ACC112 (cell line): ENCODE results near the gene PLA2G1B.

ENCODE experiments used
- H2AFZ ChIP-seq: fragments of 200-600 bp; sonication (generic); one replicate; pipeline ENCODE4 v1.6.0; 2017; ENCODE audit warnings: antibody characterized with exemption, low read length; ENCODE audit not compliant: unreplicated experiment
- H3K27ac ChIP-seq: fragments of 200-600 bp; sonication (generic); 2 replicates; pipeline ENCODE4 v1.5.1; 2014; ENCODE audit warnings: low read depth, mild to moderate bottlenecking, antibody characterized with exemption, low read length, moderate library complexity
- H3K27me3 ChIP-seq: fragments of 200-600 bp; sonication (generic); 2 replicates; pipeline ENCODE4 v1.6.1; 2014; ENCODE audit warnings: mild to moderate bottlenecking, antibody characterized with exemption, low read length, moderate library complexity, mixed read lengths; ENCODE audit not compliant: insufficient read depth
- H3K36me3 ChIP-seq: fragments of 200-600 bp; sonication (generic); 2 replicates; pipeline ENCODE4 v1.6.1; 2016; ENCODE audit warnings: mild to moderate bottlenecking, antibody characterized with exemption, low read length, moderate library complexity, mixed read lengths; ENCODE audit not compliant: insufficient read depth
- H3K4me1 ChIP-seq: fragments of 200-600 bp; sonication (generic); one replicate; pipeline ENCODE4 v1.6.1; 2016; ENCODE audit warnings: low read length, mixed read lengths; ENCODE audit not compliant: insufficient read depth, unreplicated experiment, control insufficient read depth
- H3K4me3 ChIP-seq: fragments of 200-600 bp; sonication (generic); 2 replicates; pipeline ENCODE4 v1.5.1; 2014; ENCODE audit warnings: mild to moderate bottlenecking, low read depth, low read length
- H3K79me2 ChIP-seq: fragments of 200-600 bp; sonication (generic); one replicate; pipeline ENCODE4 v1.6.0; 2016; ENCODE audit warnings: low read length; ENCODE audit not compliant: control insufficient read depth, unreplicated experiment, insufficient read depth

The PLA2G1B gene

GRCh38 chr12:120327593-120327992 is at the start of gene PLA2G1B:
PLA2G1B (minus strand) TSS chr12:120327779; CDS start chr12:120327753, 26 bp downstream.
- no peak within 1 kb of the TSS for H3K27ac ChIP-seq
- H2AFZ ChIP-seq, result no peak within 1 kb of the TSS
- no peaks in the 10 kb centered on the region for H3K79me2 ChIP-seq
- H3K27me3 ChIP-seq, result no peaks in the 10 kb centered on the region
- H3K4me1 ChIP-seq, result no peaks in the 10 kb centered on the region
- H3K36me3 ChIP-seq, result no peaks in the 10 kb centered on the region
- H3K4me3 ChIP-seq, result no peak within 1 kb of the TSS

- H2AFZ ChIP-seq, result no peak overlapping the region
- H3K4me1 ChIP-seq, result peaks cover 11% of the 10 kb centered on the region
- H3K4me3 ChIP-seq, result no peak overlapping the region
- H3K27ac ChIP-seq, result no peak overlapping the region
- H3K27me3 ChIP-seq, result peaks cover 43% of the 10 kb centered on the region
- H3K79me2 ChIP-seq, result no peaks in the 10 kb centered on the region
- H3K36me3 ChIP-seq, result no peaks in the 10 kb centered on the region
Observed at GRCh38 chr12:120376934-120377572, 49.5 kb upstream of the PLA2G1B start.

- no peaks in the 10 kb centered on the region for H3K36me3 ChIP-seq
- H3K4me1 ChIP-seq, result peaks cover 5% of the 10 kb centered on the region
- peaks cover 45% of the 10 kb centered on the region for H3K27me3 ChIP-seq
- H2AFZ ChIP-seq, result no peak overlapping the region
- H3K79me2 ChIP-seq, result no peaks in the 10 kb centered on the region
- no peak overlapping the region for H3K27ac ChIP-seq
- H3K4me3 ChIP-seq, result no peak overlapping the region
Observed at GRCh38 chr12:120376416-120376815, 48.8 kb upstream of the PLA2G1B start.

DNA sequence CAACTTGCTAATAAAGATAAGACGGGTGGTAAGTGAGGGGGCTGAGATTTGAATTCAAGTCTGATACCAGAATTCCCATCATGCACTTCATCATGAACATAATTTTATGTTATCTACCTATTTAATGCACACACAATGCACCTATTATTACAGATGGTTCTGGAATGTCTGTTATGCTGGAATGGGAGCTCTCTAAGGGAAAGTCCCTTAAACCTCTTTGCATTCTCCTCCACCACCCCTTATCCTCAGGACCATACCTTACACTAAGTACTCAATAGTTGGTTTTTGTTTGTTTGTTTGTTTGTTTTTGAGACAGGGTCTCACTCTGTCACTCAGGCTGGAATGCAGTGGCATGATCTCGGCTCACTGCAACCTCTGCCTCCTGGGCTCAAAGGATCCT is 48.4 kb upstream of the PLA2G1B start:
- H3K4me3 ChIP-seq, result no peak overlapping the region
- H3K36me3 ChIP-seq, result no peaks in the 10 kb centered on the region
- peaks cover 3% of the 10 kb centered on the region for H3K4me1 ChIP-seq
- no peak overlapping the region for H3K27ac ChIP-seq
- no peaks in the 10 kb centered on the region for H3K79me2 ChIP-seq
- H3K27me3 ChIP-seq, result peaks cover 47% of the 10 kb centered on the region
- no peak overlapping the region for H2AFZ ChIP-seq

- Histone ChIP-seq H3K4me3 (no peak overlapping the region), H3K27me3 (peaks cover 66% of the 10 kb centered on the region), H3K36me3 (no peaks in the 10 kb centered on the region), H3K27ac (no peak overlapping the region), H3K79me2 (no peaks in the 10 kb centered on the region), H3K4me1 (peaks cover 3% of the 10 kb centered on the region), H2AFZ (no peak overlapping the region)
Observed at GRCh38 chr12:120373683-120374082, 46.1 kb upstream of the PLA2G1B start.

GRCh38 chr12:120370343-120371243 is 43.0 kb upstream of the PLA2G1B start:
- Histone ChIP-seq H3K27me3 (peaks cover 65% of the 10 kb centered on the region), H2AFZ (no peak overlapping the region)

DNA sequence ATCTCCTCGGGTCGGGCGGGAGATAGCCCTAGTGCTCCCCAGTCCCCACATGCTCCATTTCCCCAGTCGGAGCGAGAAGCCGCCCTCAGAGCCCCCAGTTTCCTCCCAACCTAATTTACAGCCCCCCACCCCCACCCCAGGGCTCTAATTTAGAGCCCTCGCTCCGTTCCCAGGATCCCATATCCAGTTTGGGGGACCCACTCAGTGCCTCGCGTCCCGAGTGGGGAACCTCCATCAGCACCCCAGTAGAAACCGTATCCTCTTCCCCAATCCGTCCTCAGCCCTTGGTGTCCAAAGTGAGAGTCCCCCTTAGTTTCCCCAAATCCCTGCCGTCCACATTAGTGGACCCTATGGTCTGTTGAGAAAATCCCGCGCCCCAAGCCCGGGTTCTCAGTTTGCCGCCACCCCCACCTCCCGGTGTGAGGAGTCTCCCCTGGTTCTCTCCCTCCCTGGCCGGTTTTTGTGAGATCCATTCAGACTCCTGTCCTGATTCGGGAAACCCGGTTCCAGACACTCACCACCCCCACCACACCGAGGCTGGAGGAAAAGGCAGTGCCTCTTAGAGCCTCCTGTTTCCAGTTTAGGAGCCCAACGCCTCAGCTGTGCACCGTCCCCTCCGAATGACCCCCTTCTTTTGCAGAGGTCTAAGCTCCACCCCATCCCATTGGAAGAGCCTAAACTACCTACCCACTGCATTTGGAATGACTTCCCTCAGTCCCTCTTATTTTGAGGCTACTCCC is 42.2 kb upstream of the PLA2G1B start:
- H3K27me3 ChIP-seq, result peaks cover 57% of the 10 kb centered on the region
- H3K27ac ChIP-seq, result no peak overlapping the region
- no peaks in the 10 kb centered on the region for H3K36me3 ChIP-seq
- H3K4me3 ChIP-seq, result peak overlapping the region; percentile 60
- no peaks in the 10 kb centered on the region for H3K79me2 ChIP-seq
- no peaks in the 10 kb centered on the region for H3K4me1 ChIP-seq
- no peak overlapping the region for H2AFZ ChIP-seq

More at GRCh38 chr12:120370343-120371243, 43.0 kb upstream of the PLA2G1B start:
- Histone ChIP-seq H3K36me3 (no peaks in the 10 kb centered on the region), H3K4me3 (no peak overlapping the region), H3K27ac (no peak overlapping the region), H3K4me1 (no peaks in the 10 kb centered on the region), H3K79me2 (no peaks in the 10 kb centered on the region)

DNA sequence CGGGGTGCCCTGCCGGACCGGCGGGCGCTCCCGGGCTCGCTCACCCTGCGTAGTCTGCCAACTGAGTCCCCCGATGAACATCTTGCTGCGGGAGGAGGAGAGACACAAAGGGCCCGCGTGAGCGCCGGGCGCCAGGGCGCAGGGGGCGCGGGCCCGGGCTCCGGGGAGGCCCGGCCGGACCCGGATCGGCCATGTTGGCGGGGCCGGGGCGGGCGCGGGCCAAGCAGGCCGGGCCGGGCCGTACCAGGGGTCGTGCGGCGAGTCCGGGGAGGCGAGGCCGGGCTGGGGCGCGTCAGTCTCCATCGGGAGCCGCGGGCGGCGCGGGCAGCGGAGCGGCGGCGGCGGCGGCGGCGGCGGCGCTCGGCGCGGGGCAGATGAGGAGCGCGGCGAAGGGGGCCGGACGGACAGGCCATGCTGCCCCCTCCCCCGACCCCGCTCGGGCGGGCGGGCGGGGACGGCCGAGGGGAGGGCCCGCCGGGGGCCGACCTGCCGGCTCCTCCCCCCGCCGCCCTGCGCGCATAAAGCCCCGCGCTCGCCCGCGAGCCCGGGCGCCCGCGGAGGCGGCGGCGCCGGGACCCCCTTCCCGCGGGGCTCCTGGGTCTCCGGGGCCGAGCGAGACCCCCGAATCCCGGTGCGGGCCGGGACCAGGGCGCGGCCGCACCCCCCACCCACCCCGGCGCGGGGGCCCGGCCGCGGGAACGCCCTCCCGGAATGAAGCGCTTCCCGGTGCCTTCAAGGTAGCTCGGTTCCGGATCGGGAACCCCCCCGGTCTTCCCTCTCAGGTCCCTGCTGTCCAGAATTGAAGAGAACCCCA is 41.4 kb upstream of the PLA2G1B start, which contains the start of gene MSI1:
Gene MSI1 (minus strand): TSS at position 376 of the 814 bp plus-strand sequence. CDS start 73 bp downstream, at position 303.
- Histone ChIP-seq H3K79me2 (no peaks in the 10 kb centered on the region), H3K27ac (no peak within 1 kb of the TSS), H3K4me1 (no peaks in the 10 kb centered on the region), H3K36me3 (no peaks in the 10 kb centered on the region), H3K4me3 (peak within 1 kb of the TSS; percentile 66), H2AFZ (no peak within 1 kb of the TSS), H3K27me3 (peaks cover 56% of the 10 kb centered on the region)

GRCh38 chr12:120367924-120368788 is 40.6 kb upstream of the PLA2G1B start:
- Histone ChIP-seq H3K27me3 (peaks cover 54% of the 10 kb centered on the region), H3K4me1 (no peaks in the 10 kb centered on the region), H2AFZ (no peak overlapping the region), H3K79me2 (no peaks in the 10 kb centered on the region), H3K36me3 (no peaks in the 10 kb centered on the region), H3K4me3 (peak overlapping the region; percentile 66), H3K27ac (no peak overlapping the region)
